Liver (tissue), 9 donors: ENCODE measurements around the gene HACD2. TPM values are rescaled to one million over a fixed set of nuclear protein-coding genes. Genes with fewer than 3 reads are reported as not detected.

ENCODE experiments used
- DNase-seq: peaks from one replicate; pipeline ENCODE4 v3.0.0-alpha.2; 2017; ENCODE audit warnings: low spot score
- H3K27ac ChIP-seq, 2 donors: one replicate each; pipeline ENCODE4 v1.7.0; 2013; ENCODE audit warnings: inconsistent platforms in 2 of 2, low read length in 2 of 2, control low read depth in 1 of 2, low read depth in 1 of 2, mild to moderate bottlenecking in 1 of 2
- H3K27me3 ChIP-seq, 4 donors: one replicate each; pipeline versions ENCODE4 v1.6.1 to v1.7.0; 2013; ENCODE audit warnings: low read length in 3 of 4, inconsistent platforms in 1 of 4, mild to moderate bottlenecking in 1 of 4, moderate library complexity in 1 of 4; ENCODE audit not compliant: control insufficient read depth in 4 of 4, insufficient read depth in 4 of 4
- H3K36me3 ChIP-seq, 4 donors: one replicate each; pipeline versions ENCODE4 v1.6.1 to v1.7.0; 2013; ENCODE audit warnings: low read length in 3 of 4, mild to moderate bottlenecking in 3 of 4, low read depth in 1 of 4, moderate library complexity in 1 of 4; ENCODE audit not compliant: control insufficient read depth in 4 of 4, insufficient read depth in 3 of 4
- H3K4me1 ChIP-seq, 4 donors: one replicate each; pipeline versions ENCODE4 v1.6.1 to v1.7.0; 2013; ENCODE audit warnings: low read length in 3 of 4, mild to moderate bottlenecking in 3 of 4, moderate library complexity in 1 of 4; ENCODE audit not compliant: control insufficient read depth in 4 of 4, insufficient read depth in 4 of 4
- H3K4me3 ChIP-seq, 3 donors: one replicate each; pipeline versions ENCODE4 v1.6.1 to v1.7.0; 2013; ENCODE audit warnings: low read length in 3 of 3, control low read depth in 1 of 3, low read depth in 1 of 3, mild to moderate bottlenecking in 1 of 3
- H3K9ac ChIP-seq, 2 donors: one replicate each; pipeline ENCODE4 v1.7.0; 2013; ENCODE audit warnings: low read length in 2 of 2, mild to moderate bottlenecking in 2 of 2, moderate library complexity in 2 of 2, control low read depth in 1 of 2, low read depth in 1 of 2
- H3K9me3 ChIP-seq, 4 donors: one replicate each; pipeline versions ENCODE4 v1.6.1 to v1.7.0; 2013; ENCODE audit warnings: low read length in 3 of 4; ENCODE audit not compliant: control insufficient read depth in 4 of 4
- ATF3 ChIP-seq: IDR thresholded peaks from 2 replicates; pipeline ENCODE4 v1.6.1; 2016; ENCODE audit warnings: antibody characterized with exemption
- FOXA1 ChIP-seq: IDR thresholded peaks from 2 replicates; pipeline ENCODE4 v1.6.1; 2016; ENCODE audit warnings: antibody characterized with exemption
- FOXA2 ChIP-seq: IDR thresholded peaks from 2 replicates; pipeline ENCODE4 v1.6.1; 2016; ENCODE audit warnings: antibody characterized with exemption
- GABPA ChIP-seq, 2 donors: IDR thresholded peaks in 1 of 2; conservative IDR thresholded peaks in 1 of 2; 2 replicates each; pipeline ENCODE4 v1.6.1; 2016; ENCODE audit warnings: antibody characterized with exemption in 2 of 2, mild to moderate bottlenecking in 1 of 2, moderate library complexity in 1 of 2
- HNF4G ChIP-seq: IDR thresholded peaks from 2 replicates; pipeline ENCODE4 v1.6.1; 2016; ENCODE audit warnings: antibody characterized with exemption
- JUND ChIP-seq, 2 donors: IDR thresholded peaks; 2 replicates each; pipeline ENCODE4 v1.6.1; 2016; ENCODE audit warnings: antibody characterized with exemption in 2 of 2
- REST ChIP-seq: IDR thresholded peaks from 2 replicates; pipeline ENCODE4 v1.6.1; 2016; ENCODE audit warnings: antibody characterized with exemption, mild to moderate bottlenecking
- RXRA ChIP-seq, 2 donors: IDR thresholded peaks; 2 replicates each; pipeline ENCODE4 v1.6.1; 2017 to 2018; ENCODE audit warnings: antibody characterized with exemption in 2 of 2, mild to moderate bottlenecking in 1 of 2
- SP1 ChIP-seq: IDR thresholded peaks from 2 replicates; pipeline ENCODE4 v1.6.1; 2018; ENCODE audit warnings: antibody characterized with exemption, mild to moderate bottlenecking
- ZBTB33 ChIP-seq: IDR thresholded peaks from 2 replicates; pipeline ENCODE4 v1.6.1; 2016; ENCODE audit warnings: antibody characterized with exemption
- WGBS: extraction: QIAGEN DNeasy Blood & Tissue Kit; methylation state at CpG from one replicate; pipeline ENCODE4 v1.1.7; 2013; 5-methylcytosine and 5-hydroxymethylcytosine counted together
- polyA plus RNA-seq, 2 donors: library from polyadenylated mRNA; stranded (reverse) in 1 of 2; unstranded in 1 of 2; fragments of 200-250 nt in 1 of 2; fragments of >200 nt in 1 of 2; fragmentation: Nextera tagmentation in 1 of 2; extraction: Ambion mirVana in 1 of 2; gene quantifications; one replicate each; pipeline versions ENCODE4 v1.2.1 to v1.2.3, GENCODE V29; 2013 to 2015
- total RNA-seq, 2 donors: library from RNA; depleted of rRNA; stranded (reverse); fragments of >200 nt; gene quantifications; one replicate each; pipeline ENCODE4 v1.2.3, GENCODE V29; 2014
- donor health status: healthy.
- donor health status: healthy.
- donor health status: healthy.
- donor health status: healthy.
- donor health status: healthy.

Gene HACD2
- total and polyA plus RNA-seq, 4 donors: 14.8 to 45.2 (median 25.2) TPM

GRCh38 chr3:123475786-123476185 lies 109.1 kb downstream of the HACD2 start (continued):
- no peak for TF ChIP-seq REST

GRCh38 chr3:123471106-123471505 lies 113.7 kb downstream of the HACD2 start:
- no peak overlapping the region for H3K4me3 ChIP-seq
- H3K27ac ChIP-seq: no peak overlapping the region
- TF ChIP-seq SP1 (no peak), RXRA (IDR thresholded peaks at IDR 0.05) (no peak), JUND (IDR thresholded peaks at IDR 0.05) (no peak), FOXA1 (no peak), FOXA2 (no peak), GABPA (IDR thresholded peaks at IDR 0.05 in 1 of 2, conservative IDR thresholded peaks at IDR 0.05 in 1 of 2) (no peak), ZBTB33 (no peak)
- DNase-seq: no peak
- H3K9ac ChIP-seq: no peak overlapping the region
- H3K36me3 ChIP-seq: no peaks in the 10 kb centered on the region
- 96% methylated on average over 5 of the region's 5 CpGs for WGBS
- H3K27me3 ChIP-seq: no peaks in the 10 kb centered on the region
- H3K4me1 ChIP-seq: peaks cover 0 to 3% (median 1%) of the 10 kb centered on the region in 4 donors
- no peaks in the 10 kb centered on the region for H3K9me3 ChIP-seq

GRCh38 chr3:123469323-123469995 lies 115.4 kb downstream of the HACD2 start:
- WGBS: 90% methylated on average over 11 of the region's 11 CpGs
- Histone ChIP-seq H3K27me3 (no peaks in the 10 kb centered on the region), H3K4me3 (no peak overlapping the region), H3K4me1 (peaks cover 0 to 3% (median 1%) of the 10 kb centered on the region in 4 donors), H3K9ac (no peak overlapping the region), H3K27ac (no peak overlapping the region), H3K36me3 (no peaks in the 10 kb centered on the region), H3K9me3 (no peaks in the 10 kb centered on the region)
- no peak for TF ChIP-seq FOXA2
- no peak for TF ChIP-seq HNF4G
- no peak for TF ChIP-seq JUND (IDR thresholded peaks at IDR 0.05)
- no peak for TF ChIP-seq GABPA (IDR thresholded peaks at IDR 0.05 in 1 of 2, conservative IDR thresholded peaks at IDR 0.05 in 1 of 2)
- TF ChIP-seq ZBTB33: no peak
- TF ChIP-seq FOXA1: no peak
- TF ChIP-seq SP1: no peak
- TF ChIP-seq ATF3: no peak
- no peak for TF ChIP-seq RXRA (IDR thresholded peaks at IDR 0.05)
- no peak for DNase-seq
